Activated CD8-positive, alpha-beta memory T cell treated with anti-CD3 and anti-CD28 coated beads for 36 hours (primary cell): ENCODE data around the gene ARRB1. TPM values are rescaled to one million over a fixed set of nuclear protein-coding genes. Genes with fewer than 3 reads are reported as not detected.

ENCODE experiments used
- CTCF ChIA-PET: fragments of 350-600 bp; sonication (Branson Sonifier 250); formaldehyde crosslinking; loops from one replicate; lab custom pipeline; 2021; ENCODE audit warnings: antibody characterized with exemption; lab: Charles Lee
- POLR2A ChIA-PET: fragments of 350-600 bp; sonication (Branson Sonifier 250); formaldehyde crosslinking; loops from one replicate; lab custom pipeline; 2021; ENCODE audit warnings: antibody characterized with exemption; lab: Charles Lee
- total RNA-seq, 2 experiments: library from RNA; stranded (reverse); gene quantifications; one replicate each; pipeline ENCODE4 v1.2.3, GENCODE V29; 2021

Gene ARRB1
- total RNA-seq, 2 experiments from 2014 or later = 10.3 to 13.0 TPM

GRCh38 chr11:75289919-75290318 lies 61.5 kb downstream of the ARRB1 start:
- ChIA-PET CTCF (interaction anchor here (0.6 kb wide), 1 partner anchor 76 kb away, joined by 3 read pairs; no protein-coding TSS in a partner anchor), POLR2A (no interaction called here)

DNA sequence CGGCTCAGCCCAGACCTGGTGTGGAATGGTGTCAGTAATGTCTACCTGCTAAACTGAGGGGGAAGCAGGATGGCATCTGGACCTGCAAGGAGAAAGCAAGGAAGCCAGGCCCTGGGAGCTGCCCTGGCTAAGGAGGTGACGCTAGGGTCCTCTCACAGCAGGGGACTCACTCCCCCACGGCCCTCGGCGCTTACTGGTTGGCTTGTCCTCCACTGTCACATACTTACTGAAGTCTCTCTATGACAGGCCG lies 62.0 kb downstream of the ARRB1 start:
- POLR2A ChIA-PET = no interaction called here
- CTCF ChIA-PET = interaction anchor here (0.6 kb wide), 1 partner anchor 76 kb away, joined by 3 read pairs; no protein-coding TSS in a partner anchor

DNA sequence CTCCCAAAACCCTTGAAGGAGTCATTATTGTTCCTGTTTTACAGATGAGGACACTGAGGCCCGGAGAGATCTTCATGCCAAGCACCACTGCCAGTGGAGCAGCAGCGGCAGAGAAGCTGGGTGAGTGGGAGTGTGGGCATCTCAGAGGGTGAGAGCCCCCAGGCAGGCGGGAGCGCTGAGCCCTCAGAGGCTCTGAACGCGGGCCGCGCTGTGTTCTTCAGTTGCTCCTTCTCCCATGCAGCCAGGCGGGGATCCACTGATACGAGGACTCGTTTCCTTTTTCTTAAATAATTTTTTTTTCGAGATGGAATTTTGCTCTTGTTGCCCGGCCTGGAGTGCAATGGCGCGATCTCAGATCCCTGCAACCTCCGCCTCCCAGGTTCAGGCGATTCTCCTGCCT lies 63.9 kb downstream of the ARRB1 start:
- ChIA-PET CTCF (interaction anchor here (1.1 kb wide), 1 partner anchor 96 kb away, joined by 3 read pairs; no protein-coding TSS in a partner anchor), POLR2A (no interaction called here)

DNA sequence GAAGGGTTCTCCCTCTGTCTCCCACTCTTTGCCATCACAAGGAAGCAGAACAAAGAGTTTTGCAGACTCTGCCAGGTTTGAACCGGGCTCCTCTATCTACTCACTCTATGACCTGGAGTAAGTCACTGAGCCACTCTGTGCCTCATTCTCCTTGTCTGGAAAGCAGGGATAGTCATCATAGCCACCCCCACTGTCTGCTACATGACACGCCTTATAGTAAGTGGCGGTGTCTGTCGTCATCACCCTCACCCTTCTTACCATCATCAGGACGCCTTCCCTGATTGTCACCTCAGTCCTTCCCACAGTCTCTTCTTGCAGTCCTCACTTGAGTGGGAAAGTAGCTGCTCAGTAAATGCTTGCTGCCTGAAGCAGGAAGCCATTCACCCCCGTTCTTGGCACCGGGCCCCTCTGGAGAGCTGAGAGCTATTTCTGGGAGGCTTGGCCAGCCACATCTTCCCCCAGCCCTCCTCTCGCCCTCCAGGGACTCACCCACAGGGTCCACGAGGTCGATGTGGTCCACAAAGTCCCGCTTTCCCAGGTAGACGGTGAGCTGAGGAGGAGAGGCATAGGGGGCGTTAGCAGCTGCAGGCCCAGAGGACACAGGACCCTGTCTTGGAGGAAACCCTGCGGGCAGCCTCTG lies 64.5 kb downstream of the ARRB1 start:
- CTCF ChIA-PET = interaction anchor here (1.1 kb wide), 1 partner anchor 97 kb away, joined by 3 read pairs; no protein-coding TSS in a partner anchor
- POLR2A ChIA-PET = no interaction called here

- ChIA-PET CTCF (interaction anchor here (0.9 kb wide), 1 partner anchor 72 kb away, joined by 3 read pairs; no protein-coding TSS in a partner anchor), POLR2A (no interaction called here)
Observed at GRCh38 chr11:75285776-75286360, 65.6 kb downstream of the ARRB1 start.

DNA sequence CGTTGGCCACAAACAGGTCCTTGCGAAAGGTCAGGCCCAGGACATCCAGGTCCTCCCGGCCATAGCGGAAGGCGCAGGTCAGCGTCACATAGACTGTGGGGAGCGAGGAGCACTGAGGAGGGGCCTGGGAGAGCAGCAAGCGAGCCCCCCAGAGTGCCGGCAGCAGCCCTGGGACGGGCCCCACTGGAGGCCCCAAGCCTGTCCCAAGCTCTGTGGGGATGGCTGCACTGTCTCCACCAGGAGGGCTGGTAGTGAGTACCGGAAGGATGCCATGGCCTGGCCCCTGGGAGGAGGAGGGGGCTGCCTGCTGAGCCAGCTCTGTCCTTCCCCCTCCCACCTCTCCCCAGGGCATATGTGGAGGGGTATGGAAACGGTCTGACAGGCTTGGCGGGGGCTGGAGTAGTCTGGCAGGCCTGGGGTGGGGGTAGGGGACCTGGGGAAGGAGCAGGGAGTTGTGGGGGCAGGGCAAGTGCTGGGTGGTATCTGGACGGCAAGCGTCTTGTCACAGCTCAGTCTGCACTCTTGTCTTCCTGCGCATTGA lies 68.0 kb downstream of the ARRB1 start:
- CTCF ChIA-PET = interaction anchor here (12.1 kb wide), 1 partner anchor 101 kb away, joined by 179 read pairs; no protein-coding TSS in a partner anchor
- POLR2A ChIA-PET = no interaction called here

GRCh38 chr11:75281469-75282095 lies 69.9 kb downstream of the ARRB1 start:
- POLR2A ChIA-PET = interaction anchor here (1.6 kb wide), 1 partner anchor 116 kb away, joined by 3 read pairs; no protein-coding TSS in a partner anchor
- CTCF ChIA-PET = interaction anchor here (0.9 to 12.1 kb wide), 5 partner anchors 10 to 110 kb away, joined by 3 to 179 read pairs (median 4); no protein-coding TSS in a partner anchor

DNA sequence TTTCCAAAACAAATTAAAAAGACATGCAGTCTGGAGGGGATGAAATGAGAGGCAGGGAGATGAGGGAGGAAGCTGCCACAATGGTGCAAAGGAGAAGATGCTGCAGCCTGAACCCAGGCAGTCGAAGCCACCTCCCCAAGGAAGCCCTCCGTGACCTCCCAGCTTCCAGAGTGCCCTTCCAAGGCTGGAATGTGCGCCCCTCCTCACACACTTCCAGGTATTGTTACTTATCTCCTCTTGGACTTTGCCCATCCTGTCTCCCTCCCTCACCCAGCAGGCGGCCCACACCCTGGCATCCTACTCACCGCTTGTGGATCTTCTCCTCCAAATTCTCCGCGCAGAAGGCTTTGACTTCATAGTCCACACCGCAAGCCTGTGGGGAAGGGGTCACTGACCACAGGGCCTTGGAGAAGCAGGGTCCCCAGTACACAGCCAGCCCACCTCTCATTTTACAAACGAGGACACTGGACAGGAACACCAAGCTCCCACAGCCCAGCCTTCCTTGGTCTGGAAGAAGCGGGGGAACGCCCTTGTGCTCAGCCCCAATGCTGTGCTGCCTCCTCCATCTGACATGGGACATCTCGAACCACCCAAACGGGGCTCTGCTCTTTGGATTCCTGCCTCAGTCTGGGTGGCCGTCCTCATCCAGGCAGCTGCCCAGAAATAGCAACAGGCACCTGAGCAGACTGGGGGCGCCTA lies 70.5 kb downstream of the ARRB1 start:
- POLR2A ChIA-PET = interaction anchor here (1.6 kb wide), 1 partner anchor 117 kb away, joined by 3 read pairs; no protein-coding TSS in a partner anchor

GRCh38 chr11:75280227-75280701 lies 71.2 kb downstream of the ARRB1 start:
- CTCF ChIA-PET = interaction anchor here (0.7 to 12.1 kb wide), 17 partner anchors 9 to 252 kb away, joined by 3 to 179 read pairs (median 3); partner anchors contain the start of gene RPS3
- POLR2A ChIA-PET = interaction anchor here (1.6 kb wide), 1 partner anchor 118 kb away, joined by 3 read pairs; no protein-coding TSS in a partner anchor

More for the DNA sequence above, 70.5 kb downstream of the ARRB1 start:
- CTCF ChIA-PET = interaction anchor here (0.8 to 12.1 kb wide), 13 partner anchors 10 to 163 kb away, joined by 3 to 179 read pairs (median 4); no protein-coding TSS in a partner anchor

GRCh38 chr11:75279273-75279672 lies 72.2 kb downstream of the ARRB1 start:
- ChIA-PET CTCF (interaction anchor here (0.7 to 12.1 kb wide), 10 partner anchors 8 to 165 kb away, joined by 3 to 179 read pairs (median 4); partner anchors contain the start of gene RPS3), POLR2A (no interaction called here)

GRCh38 chr11:75277991-75278790 lies 73.3 kb downstream of the ARRB1 start:
- CTCF ChIA-PET = interaction anchor here (1.0 to 12.1 kb wide), 2 partner anchors 106 to 138 kb away, joined by 3 to 179 read pairs; no protein-coding TSS in a partner anchor
- POLR2A ChIA-PET = interaction anchor here (0.8 kb wide), 1 partner anchor 18 kb away, joined by 9 read pairs; no protein-coding TSS in a partner anchor

DNA sequence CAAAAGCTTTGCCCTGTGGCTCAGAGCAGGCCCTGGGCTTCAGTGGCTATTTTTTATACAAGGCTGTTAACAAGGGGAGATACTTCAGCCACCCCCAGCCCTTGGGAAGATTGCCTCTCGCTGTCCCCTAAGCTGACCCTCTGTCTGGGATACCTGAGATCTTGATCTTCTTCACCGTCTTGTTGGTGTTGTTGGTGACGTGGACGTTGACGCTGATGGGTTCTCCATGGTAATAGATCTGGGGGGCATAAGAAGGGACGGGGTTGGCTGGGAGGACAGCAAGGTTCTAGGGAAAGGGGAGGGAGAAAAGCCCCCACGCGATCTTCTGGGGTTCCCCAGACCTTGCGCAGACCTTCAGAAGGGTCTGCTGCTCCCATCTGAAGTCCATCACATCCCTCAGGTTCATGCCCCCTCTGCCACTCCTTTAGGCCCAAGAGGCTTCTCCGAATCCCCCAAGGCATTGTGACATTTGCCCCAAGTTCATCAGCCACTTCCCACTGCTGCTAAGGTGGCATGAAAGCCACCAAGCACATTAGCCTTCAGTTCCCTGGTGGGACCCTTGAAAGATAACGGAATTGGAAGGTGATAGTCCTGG lies 74.2 kb downstream of the ARRB1 start:
- CTCF ChIA-PET = interaction anchor here (1.0 to 12.1 kb wide), 4 partner anchors 29 to 169 kb away, joined by 3 to 179 read pairs (median 6); no protein-coding TSS in a partner anchor
- POLR2A ChIA-PET = no interaction called here

DNA sequence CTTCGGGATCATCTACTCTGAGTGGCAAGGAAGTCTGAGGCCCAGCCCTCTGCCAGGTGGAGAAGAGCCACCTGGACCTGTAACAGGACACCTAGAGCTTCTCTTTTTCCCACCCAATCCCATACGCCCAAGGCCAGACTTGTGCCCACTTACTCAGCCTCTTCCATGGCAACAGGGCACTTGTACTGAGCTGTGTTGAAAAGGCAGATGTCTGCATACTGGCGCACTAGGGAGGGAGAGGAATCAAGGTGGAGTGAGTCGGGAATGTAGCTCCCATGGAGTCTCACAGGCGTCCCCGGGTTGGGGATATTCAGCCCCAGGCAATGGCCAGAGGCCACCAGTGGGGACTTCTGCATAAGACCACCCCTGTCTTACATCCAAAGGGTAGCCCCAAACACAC lies 74.8 kb downstream of the ARRB1 start:
- POLR2A ChIA-PET = interaction anchor here (1.7 kb wide), 1 partner anchor 123 kb away, joined by 5 read pairs; the partner anchor contains the start of gene RPS3
- CTCF ChIA-PET = interaction anchor here (1.2 to 12.1 kb wide), 4 partner anchors 17 to 169 kb away, joined by 3 to 179 read pairs (median 7); no protein-coding TSS in a partner anchor

GRCh38 chr11:75276186-75276585 lies 75.3 kb downstream of the ARRB1 start:
- ChIA-PET POLR2A (interaction anchor here (1.7 kb wide), 1 partner anchor 124 kb away, joined by 5 read pairs; the partner anchor contains the start of gene RPS3), CTCF (interaction anchor here (0.8 to 12.1 kb wide), 5 partner anchors 13 to 170 kb away, joined by 3 to 179 read pairs (median 4); no protein-coding TSS in a partner anchor)

DNA sequence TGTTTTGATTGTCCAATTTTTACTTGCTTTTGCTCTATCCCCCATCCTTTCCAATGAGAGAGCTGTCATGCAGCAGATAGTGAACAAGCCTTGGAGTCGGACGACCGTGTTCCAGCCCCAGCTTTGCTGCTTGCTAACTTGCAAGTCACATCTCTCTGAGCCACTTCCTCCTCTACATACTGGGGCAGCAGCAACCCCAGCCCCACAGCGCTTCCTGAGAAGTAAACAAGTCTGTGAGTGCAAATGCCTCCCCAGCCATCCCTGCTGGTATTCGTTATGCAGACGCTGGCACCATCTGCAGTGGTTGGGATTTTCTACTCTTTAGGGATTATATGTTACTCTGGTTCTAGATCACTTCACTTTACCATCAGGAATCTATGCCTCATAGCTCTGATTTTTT lies 75.9 kb downstream of the ARRB1 start:
- ChIA-PET POLR2A (interaction anchor here (0.7 to 1.7 kb wide), 2 partner anchors 124 to 250 kb away, joined by 3 to 5 read pairs; partner anchors contain the start of genes GDPD5 and RPS3), CTCF (interaction anchor here (0.8 to 12.1 kb wide), 4 partner anchors 12 to 109 kb away, joined by 3 to 179 read pairs (median 7); no protein-coding TSS in a partner anchor)

- ChIA-PET CTCF (interaction anchor here (0.7 to 12.1 kb wide), 3 partner anchors 78 to 133 kb away, joined by 3 to 179 read pairs (median 6); no protein-coding TSS in a partner anchor), POLR2A (interaction anchor here (0.6 to 1.7 kb wide), 3 partner anchors 125 to 416 kb away, joined by 4 to 6 read pairs (median 5); partner anchors contain the start of gene RPS3)
Observed at GRCh38 chr11:75274716-75275115, 76.7 kb downstream of the ARRB1 start.
